ENCODE measurements around the gene SHMT2. TPM values are rescaled to one million over a fixed set of nuclear protein-coding genes. Genes with fewer than 3 reads are reported as not detected.

Gene SHMT2
- total and polyA plus RNA-seq, 2 of the 4 experiments (the other 2 are of a cell fraction): 266 to 364 TPM

GRCh38 chr12:57192920-57193319, 36.6 kb upstream of the SHMT2 start:
- Histone ChIP-seq H4K91ac (ENCODE audit: insufficient read depth, low read depth, low read length) (no peak overlapping the region), H3K4ac (ENCODE audit: low read depth, low read length) (no peak overlapping the region), H3K79me1 (ENCODE audit: low read depth in 1 of 2, low read length in 2 of 2) (peaks cover 12 to 26% of the 10 kb centered on the region in 2 experiments), H3K56ac (ENCODE audit: extremely low read depth, insufficient read depth, low read length) (no peak overlapping the region), H3K23ac (ENCODE audit: low read depth, low read length) (no peak overlapping the region), H3K4me1 (ENCODE audit: control insufficient read depth, insufficient read depth, low read length) (no peaks in the 10 kb centered on the region), H3K36me3 (ENCODE audit: control insufficient read depth, insufficient read depth, low read length) (peaks cover 100% of the 10 kb centered on the region), H2AK5ac (ENCODE audit: low read depth, low read length) (no peak overlapping the region), H3K27ac (ENCODE audit: insufficient read depth, low read length) (no peak overlapping the region), H3K18ac (ENCODE audit: low read depth, low read length) (no peak overlapping the region), H2BK20ac (ENCODE audit: low read depth, low read length) (no peak overlapping the region), H2AFZ (replicated peaks; ENCODE audit: low read length, poor library complexity) (peak overlapping the region; percentile 2), H3K4me2 (ENCODE audit: low read depth, low read length) (no peak overlapping the region), H3K9ac (ENCODE audit: low read depth, low read length) (no peak overlapping the region), H2BK5ac (ENCODE audit: low read depth, low read length, poor library complexity, severe bottlenecking) (no peak overlapping the region), H3K4me3 (ENCODE audit: insufficient read depth, low read depth, low read length) (no peak overlapping the region), H4K8ac (ENCODE audit: low read depth in 2 of 2, low read length in 2 of 2) (no peak overlapping the region), H3K27me3 (ENCODE audit: control insufficient read depth, insufficient read depth, low read length) (no peaks in the 10 kb centered on the region), H4K5ac (ENCODE audit: low read depth, low read length) (no peak overlapping the region), H2BK15ac (ENCODE audit: low read depth, low read length) (no peak overlapping the region), H4K20me1 (ENCODE audit: insufficient read depth, low read length) (peaks cover 22% of the 10 kb centered on the region), H2AK9ac (replicated peaks; ENCODE audit: low read depth, low read length, poor library complexity) (no peak overlapping the region), H3K9me3 (ENCODE audit: control insufficient read depth, insufficient read depth, low read length) (no peaks in the 10 kb centered on the region), H3K9me1 (ENCODE audit: insufficient read depth, low read length) (peaks cover 7% of the 10 kb centered on the region; the same call in 1 of the 2 replicates), H2BK120ac (ENCODE audit: low read depth, low read length) (no peak overlapping the region), H3K14ac (replicated peaks; ENCODE audit: low read depth, low read length) (no peak overlapping the region)
- ATAC-seq (ENCODE audit: low read depth) (no peak), DNase-seq (no peak)
- in situ Hi-C loops (cut with MboI; ENCODE audit: low sequenced_read_pairs) (no loop called here), intact Hi-C loops (cut with micrococcal nuclease) (no loop called here), dilution Hi-C loops (cut with HindIII; ENCODE audit: low sequenced_read_pairs, unreplicated experiment) (no loop called here)
- POLR2A ChIA-PET (ENCODE audit: unreplicated experiment): no interaction called here
- TF ChIP-seq MAZ (IDR thresholded peaks at IDR 0.05; ENCODE audit: borderline replicate concordance, low read depth, low read length): no peak
- WGBS, 2 experiments (ENCODE audit: extremely low coverage in 2 of 2, insufficient read length in 1 of 2): 80% methylated on average over 2 of the region's 16 CpGs; no CpG with 5 or more reads in 1 of the 2 experiments
- no TSS peak for BruUV-seq (replicated peaks)
- CTCF ChIA-PET: no interaction called here

All from IMR-90 (cell line).